Measurements from ENCODE around the gene SNRPA.

The SNRPA gene

GRCh38 chr19:40750874-40751537 lies at the start of gene SNRPA:
SNRPA (plus strand) TSS chr19:40751203; CDS start chr19:40751409, 206 bp downstream.
- DNase-seq = peak; percentile 94

GRCh38 chr19:40701758-40702157 lies 49.2 kb upstream of the SNRPA start:
- no peak for DNase-seq

GRCh38 chr19:40702337-40703012 lies 48.5 kb upstream of the SNRPA start:
- DNase-seq = no peak

GRCh38 chr19:40703029-40703755 lies 47.8 kb upstream of the SNRPA start:
- no peak for DNase-seq

GRCh38 chr19:40704491-40705361 lies 46.3 kb upstream of the SNRPA start:
- DNase-seq = no peak

- DNase-seq = no peak
Measured at GRCh38 chr19:40705362-40705651, 45.7 kb upstream of the SNRPA start.

- DNase-seq = no peak
Measured at GRCh38 chr19:40705950-40706619, 44.9 kb upstream of the SNRPA start.

GRCh38 chr19:40707615-40708014 lies 43.4 kb upstream of the SNRPA start:
- no peak for DNase-seq

- DNase-seq = no peak
Measured at GRCh38 chr19:40709817-40710216, 41.2 kb upstream of the SNRPA start.

- no peak for DNase-seq
Measured at GRCh38 chr19:40713939-40714338, 37.1 kb upstream of the SNRPA start.

- DNase-seq = peak; percentile 91
Measured at GRCh38 chr19:40714441-40715299, 36.3 kb upstream of the SNRPA start.

GRCh38 chr19:40716031-40716481 lies 34.9 kb upstream of the SNRPA start:
- peak; percentile 60 for DNase-seq

- DNase-seq = peak; percentile 100
Measured at GRCh38 chr19:40716482-40717324, 34.3 kb upstream of the SNRPA start, which contains the start of the genes COQ8B and ITPKC. COQ8B (minus strand) TSS chr19:40716886; CDS start chr19:40714632, 2,254 bp downstream. ITPKC (plus strand) TSS chr19:40717112; CDS start chr19:40717136, 24 bp downstream.

GRCh38 chr19:40717325-40717879 lies 33.6 kb upstream of the SNRPA start:
- DNase-seq = peak; percentile 11

- no peak for DNase-seq
Measured at GRCh38 chr19:40717880-40718773, 32.9 kb upstream of the SNRPA start.

GRCh38 chr19:40718774-40719391 lies 32.1 kb upstream of the SNRPA start:
- no peak for DNase-seq

- DNase-seq = no peak
Measured at GRCh38 chr19:40719414-40719894, 31.5 kb upstream of the SNRPA start.

GRCh38 chr19:40721140-40721486 lies 29.9 kb upstream of the SNRPA start:
- DNase-seq = no peak

Data from activated CD4-positive, alpha-beta T cell treated with anti-CD3 and anti-CD28 coated beads, Interleukin-2, amount 50 U/mL, for 1 hour (primary cell).